ENCODE data around the gene LYRM4. TPM values are rescaled to one million over a fixed set of nuclear protein-coding genes. Genes with fewer than 3 reads are reported as not detected.

The LYRM4 gene
- total RNA-seq, 1 experiment from 2014 or later = 52.8 TPM

- H3K36me3 Mint-ChIP-seq (ENCODE audit: insufficient read depth, unreplicated experiment) = peaks cover under 1% of the 10 kb centered on the region
- CTCF ChIA-PET = interaction anchor here (0.7 kb wide), 1 partner anchor 262 kb away, joined by 3 read pairs; no protein-coding TSS in a partner anchor
- no TSS peak for BruUV-seq (replicated peaks)
- Histone ChIP-seq H3K4me1 (peaks cover 10% of the 10 kb centered on the region), H3K27me3 (replicated peaks; ENCODE audit: control insufficient read depth, insufficient read depth, low read length) (no peaks in the 10 kb centered on the region), H3K4me3 (ENCODE audit: low read depth, low read length) (no peak overlapping the region), H3K36me3 (ENCODE audit: control insufficient read depth, insufficient read depth, low read length) (no peaks in the 10 kb centered on the region), H3K9me3 (no peaks in the 10 kb centered on the region)
- no peaks in the 10 kb centered on the region for H3K27me3 Mint-ChIP-seq (ENCODE audit: insufficient read depth, unreplicated experiment)
- POLR2A ChIA-PET = no interaction called here
- intact Hi-C loops (cut with micrococcal nuclease; ENCODE audit: unreplicated experiment) = no loop called here
- H3K27ac Mint-ChIP-seq (ENCODE audit: unreplicated experiment) = no peak overlapping the region
- no peak for TF ChIP-seq CTCF (IDR thresholded peaks at IDR 0.05; ENCODE audit: insufficient read depth in 1 of 2, low read depth in 1 of 2, low read length in 1 of 2, severe bottlenecking in 1 of 2, unreplicated experiment in 1 of 2)
- H3K4me3 Mint-ChIP-seq (ENCODE audit: unreplicated experiment) = no peak overlapping the region
- H3K4me1 Mint-ChIP-seq (ENCODE audit: low read depth, unreplicated experiment) = peaks cover 2% of the 10 kb centered on the region
- no peaks in the 10 kb centered on the region for H3K9me3 Mint-ChIP-seq (ENCODE audit: unreplicated experiment)
- DNase-seq = no peak
Measured at GRCh38 chr6:5120011-5120410, 140.7 kb downstream of the LYRM4 start.

GRCh38 chr6:5119090-5119951, 141.4 kb downstream of the LYRM4 start:
- POLR2A ChIA-PET = no interaction called here
- Mint-ChIP-seq H3K4me3 (ENCODE audit: unreplicated experiment) (no peak overlapping the region), H3K27ac (ENCODE audit: unreplicated experiment) (no peak overlapping the region), H3K9me3 (ENCODE audit: unreplicated experiment) (no peaks in the 10 kb centered on the region), H3K4me1 (ENCODE audit: low read depth, unreplicated experiment) (no peaks in the 10 kb centered on the region), H3K27me3 (ENCODE audit: insufficient read depth, unreplicated experiment) (no peaks in the 10 kb centered on the region), H3K36me3 (ENCODE audit: insufficient read depth, unreplicated experiment) (no peaks in the 10 kb centered on the region)
- H3K27me3 ChIP-seq (replicated peaks; ENCODE audit: control insufficient read depth, insufficient read depth, low read length) = no peaks in the 10 kb centered on the region
- peaks cover 3% of the 10 kb centered on the region for H3K4me1 ChIP-seq
- no peaks in the 10 kb centered on the region for H3K9me3 ChIP-seq
- intact Hi-C loops (cut with micrococcal nuclease; ENCODE audit: unreplicated experiment) = no loop called here
- no peak overlapping the region for H3K4me3 ChIP-seq (ENCODE audit: low read depth, low read length)
- TF ChIP-seq CTCF (IDR thresholded peaks at IDR 0.05; ENCODE audit: insufficient read depth in 1 of 2, low read depth in 1 of 2, low read length in 1 of 2, severe bottlenecking in 1 of 2, unreplicated experiment in 1 of 2) = no peak
- H3K36me3 ChIP-seq (ENCODE audit: control insufficient read depth, insufficient read depth, low read length) = no peaks in the 10 kb centered on the region
- no peak for DNase-seq
- no TSS peak for BruUV-seq (replicated peaks)
- CTCF ChIA-PET = interaction anchor here (0.7 kb wide), 1 partner anchor 262 kb away, joined by 3 read pairs; no protein-coding TSS in a partner anchor

GRCh38 chr6:5116243-5116991, 144.3 kb downstream of the LYRM4 start:
- H3K4me1 Mint-ChIP-seq (ENCODE audit: low read depth, unreplicated experiment) = no peaks in the 10 kb centered on the region
- no peaks in the 10 kb centered on the region for H3K36me3 ChIP-seq (ENCODE audit: control insufficient read depth, insufficient read depth, low read length)
- H3K27ac Mint-ChIP-seq (ENCODE audit: unreplicated experiment) = no peak overlapping the region
- CTCF ChIA-PET = no interaction called here
- no peaks in the 10 kb centered on the region for H3K9me3 ChIP-seq
- no TSS peak for BruUV-seq (replicated peaks)
- no peak for TF ChIP-seq CTCF (IDR thresholded peaks at IDR 0.05; ENCODE audit: insufficient read depth in 1 of 2, low read depth in 1 of 2, low read length in 1 of 2, severe bottlenecking in 1 of 2, unreplicated experiment in 1 of 2)
- H3K36me3 Mint-ChIP-seq (ENCODE audit: insufficient read depth, unreplicated experiment) = no peaks in the 10 kb centered on the region
- no peaks in the 10 kb centered on the region for H3K27me3 Mint-ChIP-seq (ENCODE audit: insufficient read depth, unreplicated experiment)
- no peak overlapping the region for H3K4me3 Mint-ChIP-seq (ENCODE audit: unreplicated experiment)
- no peak overlapping the region for H3K4me3 ChIP-seq (ENCODE audit: low read depth, low read length)
- H3K27me3 ChIP-seq (replicated peaks; ENCODE audit: control insufficient read depth, insufficient read depth, low read length) = no peaks in the 10 kb centered on the region
- intact Hi-C loops (cut with micrococcal nuclease; ENCODE audit: unreplicated experiment) = no loop called here
- H3K9me3 Mint-ChIP-seq (ENCODE audit: unreplicated experiment) = no peaks in the 10 kb centered on the region
- DNase-seq = no peak
- POLR2A ChIA-PET = no interaction called here
- no peaks in the 10 kb centered on the region for H3K4me1 ChIP-seq

Data from Caco-2 (cell line).